Hepatocyte (in vitro differentiated cells): ENCODE measurements around the gene ECT2L.

Source experiments
- CTCF ChIP-seq: fragments of 200-600 bp; sonication (generic); IDR thresholded peaks from 2 replicates; pipeline ENCODE4 v1.5.1; 2016; ENCODE audit warnings: antibody characterized with exemption, mild to moderate bottlenecking; ENCODE audit not compliant: poor library complexity
- EZH2 ChIP-seq: fragments of 200-600 bp; sonication (generic); IDR thresholded peaks from 2 replicates; pipeline ENCODE4 v1.6.1; 2016; ENCODE audit warnings: antibody characterized with exemption, mild to moderate bottlenecking, borderline replicate concordance
- EZH2phosphoT487 ChIP-seq: fragments of 200-600 bp; sonication (generic); IDR thresholded peaks from one replicate; pipeline ENCODE4 v1.6.1; 2018; ENCODE audit warnings: antibody characterized with exemption, mild to moderate bottlenecking, low read depth, moderate library complexity; ENCODE audit not compliant: unreplicated experiment, severe bottlenecking

GRCh38 chr6:138909511-138909910, 113.6 kb downstream of the ECT2L start:
- TF ChIP-seq EZH2phosphoT487 (no peak), EZH2 (no peak), CTCF (no peak)
